Stimulated activated CD8-positive, alpha-beta memory T cell treated with anti-CD3 and anti-CD28 coated beads, Interleukin-12 subunit alpha, Interleukin-12 subunit beta, amount 100 ng/mL, for 24 hours (primary cell): ENCODE results near the gene ADAM33.

Experiments used
- DNase-seq: peaks from one replicate; pipeline ENCODE4 v3.0.0-alpha.2; 2020; ENCODE audit errors: extremely low read depth

The ADAM33 gene

DNA sequence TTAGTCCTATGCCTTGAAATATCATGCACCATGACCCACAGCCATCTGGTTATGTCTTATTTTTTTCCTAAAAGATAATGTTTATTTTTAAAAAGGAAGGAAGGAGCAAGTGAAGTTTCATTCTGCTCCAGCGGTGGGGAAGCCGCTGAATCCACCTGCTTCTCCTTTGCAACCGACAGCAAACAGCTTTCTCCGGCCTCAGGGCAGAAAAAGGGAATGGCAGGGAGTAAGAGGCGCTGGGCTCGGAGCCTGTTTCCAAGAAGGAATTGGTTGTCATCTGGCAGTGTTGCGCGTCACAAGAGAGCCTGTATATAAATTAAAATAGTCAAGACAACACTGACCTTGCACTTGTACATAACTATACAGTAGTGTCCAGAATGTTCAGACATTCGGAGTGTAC lies 32.9 kb downstream of the ADAM33 start:
- no peak for DNase-seq

DNA sequence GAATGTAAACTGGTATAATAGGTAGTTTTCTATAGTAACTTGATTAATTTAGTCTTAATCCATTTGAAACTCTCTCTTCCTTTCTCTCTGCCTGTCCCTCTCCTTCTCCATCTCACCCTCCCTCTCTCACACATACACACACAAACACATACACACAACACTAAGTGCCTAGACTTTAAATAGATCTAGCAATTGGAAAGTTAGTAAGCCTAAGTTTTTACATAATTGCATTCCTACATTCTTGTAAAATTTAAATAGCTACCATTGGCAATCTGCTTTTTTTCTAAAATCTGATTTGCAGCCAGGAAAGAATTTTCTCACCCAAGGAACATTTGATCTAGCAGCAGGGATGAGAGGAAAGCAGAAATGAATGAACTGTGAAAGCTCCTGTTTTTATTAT lies 34.3 kb downstream of the ADAM33 start:
- DNase-seq, result no peak

DNA sequence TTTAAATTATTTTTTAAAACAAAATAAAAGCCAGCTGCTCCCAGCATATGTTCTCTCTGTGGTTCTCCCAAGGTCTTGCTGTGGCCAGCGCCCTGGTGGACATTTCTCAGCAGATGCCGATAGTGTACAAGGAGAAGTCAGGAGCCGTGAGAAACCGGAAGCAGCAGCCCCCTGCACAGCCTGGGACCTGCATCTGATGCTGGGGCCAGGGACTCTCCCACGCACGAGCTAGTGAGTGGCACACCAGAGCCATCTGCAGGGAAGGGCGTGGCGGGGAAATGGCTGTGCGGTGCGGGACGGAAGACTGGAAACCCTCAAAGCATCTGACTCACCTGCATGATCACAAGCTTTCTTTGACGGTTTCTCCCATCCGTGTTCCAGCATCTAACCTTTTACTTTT lies 35.2 kb downstream of the ADAM33 start:
- no peak for DNase-seq

DNA sequence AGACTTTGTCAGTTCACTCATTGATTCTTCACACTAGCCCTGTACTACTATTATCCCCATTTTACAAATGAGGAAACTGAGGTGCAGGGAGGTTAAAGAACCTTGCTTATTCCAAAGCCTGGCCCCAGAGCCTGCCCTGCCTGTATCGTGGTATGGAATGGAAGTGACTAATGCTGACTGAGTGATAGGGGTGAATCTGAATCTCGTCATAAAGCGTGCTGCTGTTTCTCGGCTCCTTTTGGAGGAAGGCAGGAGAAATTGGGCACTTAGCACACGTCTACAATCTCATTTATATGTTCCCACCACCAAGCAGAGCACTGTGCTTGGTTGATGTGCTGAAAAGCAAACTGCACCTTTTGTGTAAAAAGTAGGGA lies 35.8 kb downstream of the ADAM33 start:
- DNase-seq, result no peak

DNA sequence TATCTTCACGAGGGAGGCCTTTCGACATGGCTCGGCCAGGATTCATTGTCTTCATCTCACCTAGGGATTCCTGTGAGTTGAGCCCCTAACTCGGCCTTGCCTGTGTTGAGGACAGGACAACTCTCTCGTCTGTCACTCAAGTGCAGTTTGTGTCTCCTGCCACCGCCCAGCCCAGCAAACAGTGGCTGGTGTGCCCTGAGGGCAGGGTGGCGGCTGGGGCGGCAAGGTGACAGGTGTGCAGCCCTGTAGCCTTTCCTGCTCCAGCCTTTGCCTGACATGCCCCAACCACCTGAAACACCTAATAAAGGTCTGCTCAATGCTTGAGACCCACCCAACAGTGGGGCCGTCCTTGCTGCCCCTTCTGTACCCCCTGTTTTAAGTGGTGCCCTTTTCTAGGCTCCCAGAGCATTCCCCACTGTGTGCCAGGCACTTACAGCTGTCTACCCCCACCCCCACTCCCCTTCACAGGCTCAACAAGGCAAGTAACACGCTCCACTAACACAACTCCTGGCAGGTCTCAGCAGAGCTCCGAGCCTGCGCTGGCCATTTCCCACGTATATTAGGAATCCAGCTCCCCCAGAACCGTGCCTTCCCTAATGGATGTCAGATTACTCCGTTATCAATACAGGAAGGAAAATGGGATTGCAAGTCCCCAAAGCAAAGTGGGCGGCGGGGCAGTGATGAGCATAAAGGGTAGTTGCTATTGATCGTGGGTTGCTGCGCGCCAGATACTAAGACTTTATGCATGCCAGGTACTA lies 36.3 kb downstream of the ADAM33 start:
- DNase-seq, result no peak

DNA sequence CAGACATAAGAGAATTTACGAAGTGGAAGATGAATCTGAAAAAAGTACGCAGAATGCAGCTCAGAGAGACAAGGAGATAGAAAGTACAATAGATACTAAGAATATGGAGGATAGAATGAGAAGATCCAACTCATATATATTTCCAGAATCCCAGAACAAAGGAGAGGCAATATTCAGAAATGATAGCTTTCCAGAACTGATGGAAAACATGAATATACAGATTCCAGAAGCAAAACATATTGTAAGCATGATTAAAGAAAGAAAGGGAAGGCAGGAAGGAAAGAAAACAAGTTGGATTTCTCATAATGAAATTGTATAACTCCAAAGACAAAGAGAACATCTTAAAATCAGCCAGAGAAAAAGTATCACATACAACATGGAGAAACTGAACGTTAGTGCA lies 41.6 kb downstream of the ADAM33 start:
- no peak for DNase-seq

DNA sequence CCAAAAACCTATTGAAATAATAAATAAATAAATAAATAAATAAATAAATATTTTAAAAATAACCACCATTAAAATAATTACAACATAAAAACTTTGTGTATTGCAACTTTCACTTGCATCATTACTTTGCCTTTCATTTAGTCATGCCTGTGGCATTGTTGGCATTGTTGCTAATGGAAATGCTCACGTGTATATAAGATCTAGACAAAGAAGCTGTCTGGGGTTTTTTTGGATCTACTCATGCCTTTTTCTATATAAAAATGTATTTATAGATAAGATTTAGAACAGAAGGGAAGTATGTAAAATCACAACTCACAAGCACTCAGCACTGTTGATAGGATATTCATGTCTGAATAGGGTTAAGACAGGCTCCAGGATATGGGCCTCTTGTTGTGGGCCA lies 46.5 kb downstream of the ADAM33 start:
- no peak for DNase-seq

DNA sequence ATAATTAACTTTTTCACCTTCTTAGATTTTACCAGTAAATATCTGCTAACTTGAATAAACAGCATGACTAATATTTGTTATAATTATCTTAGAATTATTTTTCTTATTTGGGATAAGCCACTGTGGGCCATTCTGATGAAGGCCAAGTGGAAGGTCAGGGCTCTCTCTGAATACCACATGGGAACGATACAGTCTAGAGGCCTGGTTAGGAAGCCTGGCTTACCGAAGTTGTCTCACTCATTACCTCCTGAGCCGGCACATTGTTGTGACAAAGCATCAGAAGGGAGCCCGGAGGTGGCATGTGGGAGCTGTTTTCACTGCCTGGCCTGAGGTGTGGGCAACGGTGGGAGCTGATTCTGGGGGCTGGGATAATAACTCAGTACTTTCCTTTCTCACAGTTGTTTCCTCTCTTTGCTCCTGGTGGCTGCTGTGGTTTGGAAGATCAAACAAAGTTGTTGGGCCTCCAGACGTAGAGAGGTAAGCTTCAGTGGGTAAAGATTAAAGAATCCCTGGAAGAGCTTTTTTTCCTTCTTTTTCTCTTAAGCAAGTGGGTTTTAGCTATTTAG lies 47.8 kb downstream of the ADAM33 start:
- no peak for DNase-seq

DNA sequence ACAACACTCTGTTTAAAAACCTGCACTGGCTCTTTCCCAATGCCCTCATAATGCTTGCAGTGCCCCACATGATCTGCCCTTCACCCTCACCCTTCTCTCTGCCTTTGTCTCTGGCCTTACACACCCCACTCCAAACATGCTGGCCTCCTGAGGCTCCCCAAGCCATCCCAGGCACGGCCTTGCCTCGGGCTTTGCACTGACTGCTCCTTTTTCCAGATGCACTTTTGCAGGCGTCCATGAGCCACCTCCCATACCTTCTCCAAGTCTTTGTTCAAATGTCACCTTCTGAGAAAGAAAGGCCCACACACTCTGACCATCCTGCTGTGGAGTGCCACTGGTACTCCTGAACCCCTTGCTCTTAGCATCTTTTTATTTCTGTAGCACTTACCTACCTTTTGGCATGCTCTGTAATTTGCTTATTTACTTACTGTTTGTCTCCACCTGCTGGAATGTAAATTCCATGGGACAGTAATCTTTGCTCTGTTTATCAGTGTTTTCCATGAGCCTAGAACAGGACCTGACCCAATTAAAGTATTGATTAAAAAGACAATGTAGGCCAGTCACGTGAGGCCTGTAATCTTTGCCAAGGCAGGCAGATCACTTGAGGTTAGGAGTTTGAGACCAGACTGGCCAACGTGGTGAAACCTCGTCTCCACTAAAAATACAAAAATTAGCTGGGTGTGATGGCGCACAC lies 49.4 kb downstream of the ADAM33 start:
- DNase-seq, result no peak

DNA sequence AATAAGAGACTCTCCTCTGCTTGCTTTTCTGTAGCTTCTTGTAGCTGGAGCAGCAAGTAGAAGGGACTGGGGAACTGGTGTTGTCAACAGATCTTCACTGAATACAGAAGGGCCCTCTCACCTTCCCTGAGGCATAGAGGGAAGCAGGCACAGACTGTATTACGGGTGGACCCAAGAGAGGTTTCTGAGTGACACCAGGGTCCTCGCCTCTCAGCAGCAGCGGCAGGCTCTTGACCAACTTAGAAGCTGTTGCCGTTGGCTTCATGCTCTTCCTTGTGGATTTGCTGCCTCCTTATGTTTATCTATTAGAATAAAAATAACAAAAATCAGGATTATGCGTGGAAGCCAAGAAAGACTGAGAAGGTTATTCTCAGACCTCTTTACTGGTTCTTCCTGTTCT lies 50.3 kb downstream of the ADAM33 start:
- no peak for DNase-seq

DNA sequence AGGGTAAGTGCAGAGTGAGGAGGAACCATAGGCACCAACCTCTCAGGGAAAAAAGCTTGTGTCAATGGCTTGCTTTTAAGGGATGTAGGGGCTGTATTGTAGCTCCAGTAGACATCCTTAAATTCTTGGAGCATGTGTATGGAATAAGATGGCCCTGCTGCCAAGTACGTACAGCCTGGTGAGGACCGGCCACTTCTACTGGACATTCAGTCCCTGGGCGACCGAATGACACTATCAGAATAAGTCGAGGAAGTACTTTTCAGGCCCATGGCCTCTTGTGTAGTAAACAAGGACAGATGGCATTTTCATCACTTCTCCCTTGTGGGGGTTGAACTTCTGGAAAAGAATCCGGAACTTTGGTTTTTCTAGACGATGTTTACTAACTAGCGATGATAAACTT lies 51.4 kb downstream of the ADAM33 start:
- DNase-seq, result no peak

DNA sequence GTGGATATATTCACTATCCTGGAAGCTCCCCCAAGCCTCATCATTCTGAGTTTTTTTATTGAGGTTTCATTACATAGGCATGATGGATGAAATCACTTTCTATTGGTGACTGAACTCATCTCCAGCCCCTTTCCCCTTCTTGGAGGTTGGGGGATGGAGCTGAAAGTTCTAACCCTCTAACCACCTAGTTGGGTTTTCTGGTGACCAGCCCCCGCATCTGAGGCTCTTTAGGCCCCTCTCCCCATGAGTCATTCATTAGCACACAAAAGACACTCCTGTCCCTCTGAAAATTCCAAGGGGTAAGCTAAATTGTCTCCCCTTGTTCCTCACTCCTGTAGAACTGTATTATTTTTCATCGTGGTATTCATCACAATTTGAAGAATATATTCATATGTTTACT lies 51.9 kb downstream of the ADAM33 start:
- no peak for DNase-seq

DNA sequence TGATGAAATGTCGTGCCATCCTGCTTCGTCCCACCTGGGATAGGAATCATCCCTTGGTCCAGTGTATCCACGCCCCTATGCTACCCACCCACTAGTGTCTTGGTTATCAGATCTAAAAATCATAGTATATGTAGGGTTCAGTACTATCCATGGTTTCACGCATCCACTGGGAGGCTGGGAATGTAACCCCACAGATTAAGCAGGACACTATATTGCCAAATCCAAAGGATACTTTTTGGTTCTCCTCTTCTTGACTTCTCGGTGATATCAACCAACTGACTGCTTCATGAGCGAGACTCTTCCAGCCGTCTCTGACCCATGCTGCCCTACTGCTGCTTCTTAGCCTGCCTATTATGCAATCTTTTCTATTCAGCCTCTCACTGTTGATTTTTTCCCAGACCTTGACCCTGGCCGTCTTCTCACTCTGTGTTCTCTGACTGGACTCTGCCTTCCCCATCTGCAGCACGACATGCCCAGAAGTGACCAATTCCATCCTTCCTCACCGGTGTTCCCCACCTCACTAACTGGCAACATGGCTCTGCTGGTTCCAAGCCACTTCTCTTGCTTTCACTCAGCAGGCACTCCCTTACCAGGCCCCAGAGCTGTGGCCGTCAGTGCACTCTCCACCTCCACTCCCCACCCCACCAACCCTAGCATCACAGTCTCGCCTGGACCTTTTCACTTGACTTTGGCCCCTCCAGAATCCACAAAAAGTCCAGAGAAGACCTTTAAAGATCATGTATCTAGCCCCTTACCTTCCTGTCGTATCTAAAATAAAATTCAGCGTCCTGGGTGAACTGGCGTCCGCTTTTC lies 53.1 kb downstream of the ADAM33 start:
- DNase-seq, result no peak

DNA sequence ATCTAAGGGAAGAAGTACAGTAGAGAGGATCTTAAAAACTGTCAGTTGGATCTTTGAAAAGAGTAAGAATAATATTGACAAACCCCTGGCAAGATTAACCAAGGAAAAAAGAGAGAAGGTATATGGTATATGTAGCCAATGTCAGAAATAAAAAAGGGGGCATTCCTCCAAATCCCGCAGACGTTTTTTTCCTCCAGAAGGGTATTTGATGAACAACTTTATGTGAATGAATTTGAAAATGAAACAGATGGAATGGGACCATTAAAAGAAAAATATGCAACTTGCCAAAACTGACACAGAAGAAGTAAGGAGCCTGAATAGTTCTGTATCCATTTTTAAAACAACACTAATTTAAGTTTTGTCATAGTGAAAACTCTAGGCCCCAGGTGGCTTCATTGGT lies 54.3 kb downstream of the ADAM33 start:
- no peak for DNase-seq

DNA sequence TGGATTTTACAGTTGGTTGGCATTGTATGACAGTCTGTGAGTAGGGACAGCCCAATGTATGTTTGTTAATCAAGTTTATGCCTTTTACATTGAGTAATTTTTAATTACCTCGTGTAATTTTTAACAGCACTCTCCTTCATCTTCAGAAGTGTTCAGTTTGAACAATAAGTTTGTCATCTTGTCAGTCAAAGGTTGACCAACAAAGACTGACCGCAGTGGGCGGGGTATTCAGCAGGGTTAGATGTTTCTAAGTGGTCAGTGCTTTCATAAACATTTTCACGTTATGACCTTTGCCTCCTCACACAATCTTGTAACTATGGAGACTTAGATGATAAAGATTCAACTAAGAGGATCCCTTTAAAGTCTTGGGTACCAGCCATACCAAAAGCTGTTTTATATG lies 59.4 kb downstream of the ADAM33 start:
- no peak for DNase-seq

DNA sequence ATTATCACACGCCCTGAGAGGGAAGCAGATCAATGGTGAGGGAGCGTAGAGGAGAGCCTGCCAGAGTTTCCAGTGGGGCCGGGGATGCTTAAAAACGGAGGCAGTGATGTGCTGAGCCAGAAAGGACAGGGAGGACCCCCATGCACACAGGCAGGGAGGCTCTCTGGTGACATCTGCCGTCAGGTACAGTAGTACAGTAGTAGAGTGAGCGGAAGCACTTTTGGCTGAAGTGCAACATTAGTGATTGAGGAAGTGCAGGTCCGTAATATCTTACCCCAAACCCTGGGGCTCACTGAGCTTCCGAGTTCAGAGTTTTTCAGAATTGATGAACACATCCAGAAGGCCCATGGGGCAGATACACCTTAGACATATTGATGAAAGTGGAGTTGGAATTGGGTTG lies 60.7 kb downstream of the ADAM33 start:
- no peak for DNase-seq
